GM20000 (cell line): Measurements from ENCODE around the gene POLR3K.

ENCODE experiments used
- DNase-seq: peaks from one replicate; pipeline ENCODE4 v3.0.0; 2012; ENCODE audit warnings: low spot score
- TF ChIP-seq, protein P1 (sequence below): IDR thresholded peaks from 2 replicates; pipeline ENCODE4 v1.5.1; 2012; ENCODE audit warnings: mild to moderate bottlenecking, control low read depth; ENCODE audit errors: extremely low read depth, missing control alignments

The POLR3K gene

DNA sequence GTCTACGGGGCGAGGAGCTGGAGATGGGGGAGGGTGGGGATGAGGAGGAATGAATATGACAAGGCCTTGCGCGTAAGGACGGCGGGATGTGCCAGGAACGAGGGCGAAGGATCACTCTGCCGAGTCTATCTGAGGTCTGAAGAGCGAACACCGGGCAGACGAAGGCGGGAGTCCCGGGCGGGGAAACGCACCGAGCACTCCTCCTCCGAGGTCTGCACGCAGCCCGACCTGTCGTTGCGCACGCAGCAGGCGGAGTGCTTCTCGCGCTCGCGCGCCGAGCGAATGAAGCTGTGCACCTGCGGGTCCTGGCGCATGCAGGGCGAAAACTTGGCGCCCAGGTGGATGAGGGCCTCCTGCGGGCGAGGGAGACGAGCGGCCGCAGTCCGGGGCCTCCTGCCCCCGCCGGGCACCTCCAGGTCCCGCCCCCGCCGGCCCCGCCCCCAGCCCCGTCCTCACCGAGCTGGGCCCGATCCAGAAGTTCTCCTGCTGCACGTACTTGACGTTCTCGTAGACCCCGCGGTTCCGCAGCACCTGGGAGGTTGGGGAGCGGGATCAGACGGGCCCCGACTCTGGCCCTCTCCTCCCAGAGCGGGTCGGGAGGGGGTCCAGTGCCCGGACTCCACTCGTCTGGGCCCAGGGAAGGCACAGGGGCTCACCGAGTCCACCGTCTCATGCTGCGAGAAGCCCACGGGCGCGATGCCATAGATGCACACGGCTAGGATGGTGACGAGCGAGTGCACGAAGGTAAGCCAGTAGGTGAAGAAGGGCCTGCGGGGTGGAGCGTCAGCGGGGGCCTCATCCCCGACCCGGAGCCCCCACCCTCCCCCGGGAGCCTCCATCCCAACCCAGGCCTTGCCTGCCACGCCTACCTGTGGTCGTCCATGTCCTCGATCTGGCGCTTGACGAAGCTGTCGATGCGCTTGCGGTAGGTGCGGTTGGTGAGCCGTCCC lies 7.8 kb upstream of the POLR3K start:
- TF ChIP-seq, protein P1, sequence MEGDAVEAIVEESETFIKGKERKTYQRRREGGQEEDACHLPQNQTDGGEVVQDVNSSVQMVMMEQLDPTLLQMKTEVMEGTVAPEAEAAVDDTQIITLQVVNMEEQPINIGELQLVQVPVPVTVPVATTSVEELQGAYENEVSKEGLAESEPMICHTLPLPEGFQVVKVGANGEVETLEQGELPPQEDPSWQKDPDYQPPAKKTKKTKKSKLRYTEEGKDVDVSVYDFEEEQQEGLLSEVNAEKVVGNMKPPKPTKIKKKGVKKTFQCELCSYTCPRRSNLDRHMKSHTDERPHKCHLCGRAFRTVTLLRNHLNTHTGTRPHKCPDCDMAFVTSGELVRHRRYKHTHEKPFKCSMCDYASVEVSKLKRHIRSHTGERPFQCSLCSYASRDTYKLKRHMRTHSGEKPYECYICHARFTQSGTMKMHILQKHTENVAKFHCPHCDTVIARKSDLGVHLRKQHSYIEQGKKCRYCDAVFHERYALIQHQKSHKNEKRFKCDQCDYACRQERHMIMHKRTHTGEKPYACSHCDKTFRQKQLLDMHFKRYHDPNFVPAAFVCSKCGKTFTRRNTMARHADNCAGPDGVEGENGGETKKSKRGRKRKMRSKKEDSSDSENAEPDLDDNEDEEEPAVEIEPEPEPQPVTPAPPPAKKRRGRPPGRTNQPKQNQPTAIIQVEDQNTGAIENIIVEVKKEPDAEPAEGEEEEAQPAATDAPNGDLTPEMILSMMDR = no peak
- DNase-seq = no peak

DNA sequence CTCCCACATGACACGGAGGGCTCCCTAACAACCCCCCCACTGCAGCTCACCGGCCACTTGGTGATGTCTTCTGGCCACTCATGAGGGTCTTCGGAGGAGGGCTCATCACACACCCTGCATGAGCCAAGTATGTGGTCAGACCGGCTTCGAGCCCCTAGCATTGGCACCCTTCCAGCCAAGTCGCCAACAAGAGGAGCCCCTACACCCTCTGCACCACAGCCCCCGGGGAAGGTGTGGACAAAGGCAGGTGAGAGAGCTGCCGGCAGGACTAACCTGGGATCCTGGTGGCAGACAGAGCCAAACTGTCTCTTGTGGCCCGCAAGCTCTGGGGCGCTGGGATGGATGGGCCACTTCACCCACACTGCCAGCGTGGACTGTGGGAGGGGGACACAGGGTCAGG lies 6.8 kb upstream of the POLR3K start:
- TF ChIP-seq, protein P1 = no peak
- no peak for DNase-seq

DNA sequence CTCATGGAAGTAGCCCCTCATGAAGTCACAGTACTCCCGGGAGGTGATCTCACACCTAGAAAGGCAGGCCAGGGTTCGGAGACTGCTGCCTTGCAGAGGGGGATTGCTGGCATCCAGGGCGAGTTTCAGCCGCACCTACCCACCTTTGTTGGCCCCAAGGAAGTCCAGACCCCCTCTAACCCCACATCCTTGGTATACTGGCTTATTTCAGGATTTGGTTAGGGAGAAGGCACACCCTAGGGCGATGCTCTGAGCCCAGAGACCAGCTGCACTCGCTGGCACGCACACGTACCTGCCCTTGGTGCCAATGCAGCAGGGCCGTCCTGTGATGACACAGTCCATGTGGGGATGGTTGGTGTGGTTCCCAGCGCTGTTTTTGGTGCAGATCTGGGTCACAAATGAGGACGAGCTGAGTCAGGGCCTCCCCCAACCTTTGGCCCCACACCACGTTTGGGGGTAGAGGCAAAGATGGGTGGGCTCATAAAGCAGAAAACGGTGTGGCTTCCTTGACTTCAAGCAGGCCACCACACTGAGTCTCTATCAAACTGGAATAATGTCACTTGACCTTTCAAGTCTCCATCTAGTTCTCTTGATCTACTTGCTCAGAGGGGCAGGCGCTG lies 6.1 kb upstream of the POLR3K start:
- TF ChIP-seq, protein P1 = no peak
- no peak for DNase-seq

DNA sequence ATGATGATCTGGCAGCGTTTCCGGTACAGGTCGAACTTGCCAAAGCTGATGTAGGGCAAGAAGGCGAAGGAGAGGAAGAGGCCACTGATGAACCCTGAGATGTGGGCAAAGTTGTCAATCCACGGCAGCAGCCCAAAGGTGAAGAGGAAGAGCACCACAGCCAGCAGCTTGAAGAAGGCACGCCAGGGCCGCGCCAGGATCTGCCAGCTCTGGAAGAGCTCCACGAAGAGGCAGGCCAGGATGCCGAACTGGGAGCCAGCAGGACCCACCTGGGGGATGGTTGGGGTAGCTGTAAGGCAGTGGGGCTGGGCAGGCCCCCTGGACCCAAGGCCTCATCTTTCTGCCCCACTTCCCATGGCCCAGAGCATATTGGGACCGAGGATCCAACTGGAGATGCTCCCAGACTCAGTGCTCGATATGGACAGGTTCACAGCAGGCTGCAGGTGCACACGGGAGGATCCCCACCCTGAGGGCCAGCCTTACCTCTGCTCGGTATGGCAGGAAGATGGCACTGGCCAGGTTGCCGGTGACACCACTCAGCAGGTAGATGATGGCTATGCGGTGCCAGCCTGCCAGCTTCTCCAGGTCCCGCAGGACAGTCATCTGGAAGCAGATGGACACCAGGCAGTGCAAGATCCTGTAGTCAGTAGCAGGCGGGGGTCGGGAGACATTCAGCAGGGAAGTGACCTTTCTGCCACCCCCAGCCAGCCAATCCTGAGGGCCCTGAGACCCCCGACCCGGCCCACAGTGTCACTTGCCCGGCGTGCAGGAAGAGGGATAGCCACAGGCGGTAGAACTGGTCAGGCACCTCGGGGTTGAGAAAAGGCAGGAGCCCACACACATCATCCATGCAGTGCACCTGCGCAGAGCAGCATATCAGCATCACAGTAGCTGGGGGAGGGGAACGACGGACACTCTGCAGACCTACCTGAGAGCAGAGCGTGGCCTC lies 5.4 kb upstream of the POLR3K start:
- TF ChIP-seq, protein P1 = no peak
- no peak for DNase-seq

DNA sequence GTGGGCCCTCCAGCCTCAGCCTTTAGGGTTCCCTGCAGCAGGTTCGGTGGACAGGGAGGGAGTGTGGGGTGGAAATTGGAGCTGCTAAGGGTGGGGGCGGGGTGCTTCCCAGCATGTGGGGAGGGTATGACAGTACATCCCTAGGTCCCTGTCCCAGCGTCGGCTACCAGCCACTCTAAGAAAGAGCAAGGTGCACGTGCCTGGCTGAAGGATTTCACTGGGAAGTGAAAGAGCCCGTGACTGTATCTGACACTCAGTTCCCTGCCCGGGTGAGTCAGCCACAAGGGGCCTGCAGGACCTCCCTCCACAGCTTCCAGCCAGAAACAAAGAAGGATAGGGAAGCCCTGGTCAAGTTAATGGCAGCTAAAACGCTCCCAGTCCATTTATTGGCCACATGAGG lies 4.3 kb upstream of the POLR3K start:
- TF ChIP-seq, protein P1 = no peak
- DNase-seq = no peak

DNA sequence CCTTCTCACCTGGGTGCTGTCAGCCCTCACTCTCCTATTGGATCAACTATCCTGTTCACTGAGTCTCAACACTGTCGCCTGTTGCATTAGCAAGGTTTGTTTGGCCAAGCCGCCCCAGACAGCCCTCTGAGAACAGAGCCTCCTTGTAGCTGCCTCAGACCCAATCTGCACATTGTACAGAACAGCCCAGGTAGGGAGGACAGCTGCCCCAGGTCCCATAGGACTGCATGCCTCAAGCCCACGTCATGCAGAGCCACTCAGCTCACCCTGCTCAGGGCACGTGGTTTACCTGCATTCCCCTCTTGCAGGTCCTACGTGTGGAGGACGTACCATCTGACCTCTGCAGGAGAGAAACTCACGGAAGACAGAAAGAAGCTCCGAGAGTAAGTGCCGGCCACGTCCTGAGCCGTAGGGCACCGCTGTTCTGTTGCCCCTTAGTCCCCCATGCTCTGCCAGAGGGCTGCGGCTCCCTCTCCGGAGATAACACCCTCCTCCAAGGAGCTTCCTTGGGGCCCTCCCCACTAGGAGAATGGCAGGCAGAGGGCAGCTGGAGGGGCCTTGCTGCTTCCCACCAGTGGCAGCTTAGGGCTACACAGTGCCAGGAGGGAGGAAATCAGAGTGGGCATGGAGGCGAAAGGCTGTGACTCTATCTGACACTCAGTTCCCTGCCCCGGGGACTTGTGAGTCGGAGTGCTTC lies 3.0 kb upstream of the POLR3K start:
- no peak for DNase-seq
- TF ChIP-seq, protein P1 = no peak
